Measurements from ENCODE around the gene CASP7.

DNA sequence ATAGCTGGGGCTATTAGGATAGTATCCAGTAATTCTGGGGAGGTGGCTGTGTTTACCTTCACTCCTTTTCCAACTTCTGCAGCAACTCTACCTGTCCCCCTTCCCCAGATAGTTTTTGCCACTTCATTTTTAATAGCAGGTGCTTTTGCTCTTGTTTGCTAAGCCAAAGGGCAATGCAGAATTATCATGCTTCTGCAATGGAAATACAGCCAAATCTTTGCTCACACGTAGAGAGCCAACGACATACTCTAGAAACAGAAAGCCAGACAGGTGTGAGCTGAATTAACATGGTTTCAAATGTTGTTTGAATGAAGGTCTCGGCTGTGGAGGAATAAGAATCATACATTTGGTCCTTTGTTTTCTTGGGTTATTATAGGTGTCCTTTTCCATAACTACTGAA lies 86.2 kb downstream of the CASP7 start:
- TF ChIP-seq, protein P1, sequence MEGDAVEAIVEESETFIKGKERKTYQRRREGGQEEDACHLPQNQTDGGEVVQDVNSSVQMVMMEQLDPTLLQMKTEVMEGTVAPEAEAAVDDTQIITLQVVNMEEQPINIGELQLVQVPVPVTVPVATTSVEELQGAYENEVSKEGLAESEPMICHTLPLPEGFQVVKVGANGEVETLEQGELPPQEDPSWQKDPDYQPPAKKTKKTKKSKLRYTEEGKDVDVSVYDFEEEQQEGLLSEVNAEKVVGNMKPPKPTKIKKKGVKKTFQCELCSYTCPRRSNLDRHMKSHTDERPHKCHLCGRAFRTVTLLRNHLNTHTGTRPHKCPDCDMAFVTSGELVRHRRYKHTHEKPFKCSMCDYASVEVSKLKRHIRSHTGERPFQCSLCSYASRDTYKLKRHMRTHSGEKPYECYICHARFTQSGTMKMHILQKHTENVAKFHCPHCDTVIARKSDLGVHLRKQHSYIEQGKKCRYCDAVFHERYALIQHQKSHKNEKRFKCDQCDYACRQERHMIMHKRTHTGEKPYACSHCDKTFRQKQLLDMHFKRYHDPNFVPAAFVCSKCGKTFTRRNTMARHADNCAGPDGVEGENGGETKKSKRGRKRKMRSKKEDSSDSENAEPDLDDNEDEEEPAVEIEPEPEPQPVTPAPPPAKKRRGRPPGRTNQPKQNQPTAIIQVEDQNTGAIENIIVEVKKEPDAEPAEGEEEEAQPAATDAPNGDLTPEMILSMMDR (conservative IDR thresholded peaks at IDR 0.05; ENCODE audit: low read length) = no peak
- TF ChIP-seq EZH2phosphoT487 (IDR thresholded peaks at IDR 0.05; ENCODE audit: borderline replicate concordance, low read depth, low read length) = no peak
